H1 (cell line): ENCODE results near the gene AP3B2.

Experiments used
- CREB1 ChIP-seq: IDR thresholded peaks from 2 replicates; pipeline ENCODE4 v1.6.1; 2012; ENCODE audit warnings: inconsistent platforms
- CTCF ChIP-seq, 3 experiments: IDR thresholded peaks; 1 replicate in 2 of 3; 2 replicates in 1 of 3; pipeline versions ENCODE4 v1.5.1 to v1.6.1; 2011; ENCODE audit warnings: low read length in 3 of 3, mild to moderate bottlenecking in 3 of 3, inconsistent platforms in 2 of 3, low read depth in 1 of 3, moderate library complexity in 1 of 3; ENCODE audit not compliant: insufficient read depth in 1 of 3; ENCODE audit errors: control extremely low read depth in 1 of 3
- EP300 ChIP-seq, 2 experiments: IDR thresholded peaks; 1 replicate in 1 of 2; 2 replicates in 1 of 2; pipeline ENCODE4 v1.6.1; 2011 to 2012; ENCODE audit warnings: low read depth in 2 of 2, low read length in 2 of 2, mild to moderate bottlenecking in 2 of 2, borderline replicate concordance in 1 of 2, inconsistent platforms in 1 of 2, moderate library complexity in 1 of 2
- EZH2 ChIP-seq: fragments of 200-600 bp; sonication (generic); IDR thresholded peaks from 2 replicates; pipeline ENCODE4 v1.7.1; 2012; ENCODE audit warnings: low read depth, mild to moderate bottlenecking, moderate library complexity, low read length, inconsistent platforms; ENCODE audit not compliant: severe bottlenecking
- FOSL1 ChIP-seq: IDR thresholded peaks from 2 replicates; pipeline ENCODE4 v1.6.1; 2011; ENCODE audit warnings: mild to moderate bottlenecking, low read depth, low read length, moderate library complexity; ENCODE audit not compliant: insufficient read depth
- KDM5A ChIP-seq: fragments of 200-600 bp; IDR thresholded peaks from 2 replicates; pipeline ENCODE4 v1.7.1; 2012; ENCODE audit warnings: mild to moderate bottlenecking, low read length, inconsistent platforms, mixed read lengths
- PHF8 ChIP-seq: fragments of 200-600 bp; sonication (generic); conservative IDR thresholded peaks from 2 replicates; pipeline ENCODE4 v1.7.1; 2012; ENCODE audit warnings: low read depth, mild to moderate bottlenecking, inconsistent platforms, low read length, moderate library complexity
- SIX5 ChIP-seq: IDR thresholded peaks from 2 replicates; pipeline ENCODE4 v1.6.1; 2011; ENCODE audit warnings: mild to moderate bottlenecking, low read depth, low read length

DNA sequence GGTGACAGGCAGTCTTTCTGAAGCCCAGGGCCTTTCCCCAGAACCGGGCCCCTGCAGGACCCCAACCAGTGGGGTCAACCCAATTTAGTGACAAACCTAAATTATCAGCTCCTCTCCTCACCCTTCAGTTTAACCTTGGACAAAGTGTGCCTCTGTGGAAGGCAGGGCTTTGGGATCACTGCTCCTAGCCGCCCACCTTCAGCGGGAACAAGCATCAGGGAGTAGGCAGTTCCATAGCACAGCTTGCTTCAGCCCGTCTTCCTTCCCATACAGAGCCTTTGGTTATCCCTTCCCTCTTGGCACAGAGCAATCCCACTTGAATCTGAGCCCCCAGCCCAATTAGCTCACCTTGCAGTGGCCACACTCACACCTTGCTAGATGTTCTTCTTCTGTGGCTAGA is 5.3 kb upstream of the AP3B2 start:
- TF ChIP-seq CTCF (IDR thresholded peaks at IDR 0.05; ENCODE audit: control extremely low read depth in 1 of 3, insufficient read depth in 1 of 3, low read depth in 1 of 3, low read length in 3 of 3), result no peak
- TF ChIP-seq EZH2, result no peak
- TF ChIP-seq EP300 (IDR thresholded peaks at IDR 0.05; ENCODE audit: borderline replicate concordance in 1 of 2, low read depth in 2 of 2, low read length in 2 of 2), result no peak
- TF ChIP-seq KDM5A, result no peak
- TF ChIP-seq PHF8, result no peak
- no peak for TF ChIP-seq SIX5
- TF ChIP-seq CREB1, result no peak
- TF ChIP-seq FOSL1, result no peak
